Putamen (tissue), 1 donor: ENCODE results near the gene BMAL2.

ENCODE experiments used
- DNase-seq: peaks from one replicate; pipeline ENCODE4 v3.0.0-alpha.2; 2016; ENCODE audit warnings: low spot score

The BMAL2 gene

DNA sequence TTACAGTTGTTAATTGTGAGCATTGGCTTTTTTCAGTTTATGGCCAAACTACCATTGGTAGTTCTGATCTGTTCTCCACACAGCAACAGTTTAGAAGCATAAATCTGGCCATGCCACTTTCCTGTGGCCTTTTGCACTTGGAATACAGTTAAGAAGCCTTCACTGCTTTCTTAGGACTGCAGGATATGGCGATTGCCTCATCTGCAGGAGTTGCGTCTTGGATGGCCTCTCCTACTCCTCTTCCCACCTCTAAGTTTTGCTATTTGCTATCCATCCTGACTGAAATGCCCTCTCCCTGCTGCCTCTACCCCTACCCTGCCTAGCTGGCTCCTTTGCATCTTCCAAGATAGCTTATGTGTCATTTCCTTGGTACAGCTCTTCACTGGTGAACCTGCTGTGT is 12.8 kb upstream of the BMAL2 start:
- DNase-seq: no peak

DNA sequence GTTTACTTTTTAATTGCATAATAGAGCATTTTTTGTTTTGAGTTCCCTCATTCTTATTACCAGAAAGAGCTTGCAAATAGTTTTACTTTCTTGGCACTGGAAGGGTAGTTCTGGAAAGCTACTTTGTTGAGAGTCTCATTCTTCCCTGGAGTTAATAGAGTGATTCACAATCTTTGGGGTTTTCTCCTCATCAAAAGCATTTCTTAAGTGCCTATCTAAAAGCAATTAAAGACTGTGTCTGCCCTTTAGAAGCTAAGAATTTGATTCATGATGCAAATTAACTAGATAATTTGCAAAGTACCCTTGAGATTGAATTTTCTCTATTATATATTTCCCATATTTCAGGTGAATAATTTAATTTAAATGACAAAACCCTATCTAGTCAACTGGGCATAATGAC is 8.1 kb upstream of the BMAL2 start:
- DNase-seq: no peak

DNA sequence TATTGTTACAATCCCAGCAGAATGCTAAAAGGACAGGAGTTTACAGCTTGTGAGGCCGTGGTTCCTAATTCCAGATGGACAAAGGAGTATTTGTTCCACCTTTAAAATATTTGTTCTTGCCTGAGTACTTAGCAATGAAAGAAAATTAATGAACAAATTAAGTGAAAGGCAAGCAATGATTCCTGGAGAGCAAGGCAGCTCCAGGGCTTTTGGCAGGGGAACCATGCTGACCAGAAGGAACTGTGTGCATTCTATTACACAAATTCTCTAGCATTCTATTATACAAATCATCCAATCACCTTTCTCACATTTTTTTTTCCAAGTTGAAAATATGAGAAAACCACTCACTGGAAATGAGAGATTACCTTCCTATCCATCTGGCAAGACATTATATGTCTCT is 1.8 kb upstream of the BMAL2 start:
- DNase-seq: no peak

DNA sequence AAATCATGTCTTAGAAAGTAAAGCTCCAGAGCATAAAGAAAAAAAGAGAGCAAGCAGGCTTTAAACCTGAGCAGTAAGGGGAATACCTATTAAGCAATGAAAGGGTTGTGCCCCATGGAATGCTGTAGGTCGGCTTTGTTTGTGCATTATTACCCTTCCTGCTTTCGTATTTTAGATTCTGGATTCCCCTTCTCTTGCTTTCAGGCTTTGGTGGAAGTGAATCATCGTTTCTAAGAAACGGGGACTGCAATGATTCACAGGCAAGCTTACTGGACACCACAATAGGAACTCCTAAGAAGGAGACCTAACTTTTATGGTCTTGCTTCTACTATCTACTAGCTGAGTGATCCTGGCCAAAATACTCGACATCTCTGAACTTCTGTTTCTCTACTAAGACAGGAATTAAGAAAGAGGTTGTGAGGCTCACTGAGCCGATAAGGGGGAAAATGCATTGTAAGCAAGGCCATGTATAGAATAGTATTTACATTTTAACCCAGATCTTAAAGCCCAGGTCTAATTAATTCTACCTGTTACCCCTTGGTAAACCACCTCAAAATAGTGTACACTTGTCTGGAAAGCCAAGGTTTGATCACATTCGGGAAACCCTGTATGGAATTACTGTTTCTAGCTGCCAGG is 1.2 kb upstream of the BMAL2 start:
- DNase-seq: no peak

DNA sequence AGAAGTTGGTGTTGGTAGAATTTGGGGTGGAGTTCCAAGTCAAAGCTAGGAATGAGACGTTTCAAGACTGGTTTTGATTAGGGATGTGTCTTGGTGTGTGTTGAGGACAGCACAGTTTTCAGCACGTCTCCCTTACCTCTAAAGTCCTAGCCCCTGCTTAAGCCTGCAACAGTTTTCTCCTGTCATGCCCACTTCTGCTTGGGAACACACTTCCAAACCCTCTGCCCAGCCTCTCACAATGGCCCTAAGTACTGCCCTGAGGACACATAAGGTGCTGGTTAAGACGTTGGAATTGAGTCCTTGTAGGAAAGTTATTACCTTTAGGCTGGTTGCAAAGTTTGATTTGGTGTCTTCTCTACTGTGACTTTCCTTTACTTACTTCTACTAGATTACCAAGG is 710 bp upstream of the BMAL2 start:
- no peak for DNase-seq

DNA sequence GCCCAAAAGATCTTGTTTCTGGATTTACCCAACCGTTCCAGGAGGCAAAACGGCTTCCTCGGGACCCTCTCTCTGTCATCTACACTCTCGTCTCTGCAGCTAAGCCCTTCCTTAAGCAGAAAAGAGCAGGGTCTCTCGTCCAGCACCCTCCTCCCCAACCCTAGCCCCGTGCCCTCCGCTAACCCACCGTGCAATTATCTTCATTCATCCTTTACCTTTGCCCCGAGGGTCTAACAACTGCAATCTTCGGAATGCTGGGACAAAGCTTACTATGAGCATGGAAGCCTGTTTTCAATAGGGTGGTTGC is 276 bp upstream of the BMAL2 start:
- no peak for DNase-seq

DNA sequence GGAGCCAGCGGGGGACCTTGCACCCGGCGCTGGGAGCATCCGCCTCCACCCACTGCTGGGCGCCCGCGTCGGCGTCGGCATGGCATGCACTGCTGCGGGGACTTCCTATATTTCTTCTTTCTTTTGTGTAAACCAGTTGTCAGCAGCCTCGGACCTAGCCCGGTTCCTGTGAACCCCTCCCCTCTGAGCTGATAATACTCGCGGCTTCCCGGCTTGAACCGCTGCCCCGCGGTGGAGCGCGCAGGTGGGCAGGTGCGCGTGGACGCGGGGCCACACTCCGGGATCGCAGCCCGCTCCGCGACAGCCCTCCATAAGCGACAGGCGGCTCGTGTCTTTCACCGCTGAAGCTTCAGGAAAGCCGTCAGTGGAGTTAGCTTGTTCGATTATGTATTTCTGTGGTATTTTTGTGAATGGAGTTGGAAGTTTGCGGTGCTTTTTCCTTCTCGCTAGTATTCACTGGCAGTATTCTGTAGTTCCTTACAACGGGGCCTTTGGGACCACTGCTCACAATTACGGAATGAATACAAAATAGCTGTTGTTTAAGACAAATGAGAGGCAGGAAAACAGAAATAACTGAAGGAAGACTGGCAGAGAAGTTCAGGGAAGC is 870 bp downstream of the BMAL2 start:
- DNase-seq: no peak

DNA sequence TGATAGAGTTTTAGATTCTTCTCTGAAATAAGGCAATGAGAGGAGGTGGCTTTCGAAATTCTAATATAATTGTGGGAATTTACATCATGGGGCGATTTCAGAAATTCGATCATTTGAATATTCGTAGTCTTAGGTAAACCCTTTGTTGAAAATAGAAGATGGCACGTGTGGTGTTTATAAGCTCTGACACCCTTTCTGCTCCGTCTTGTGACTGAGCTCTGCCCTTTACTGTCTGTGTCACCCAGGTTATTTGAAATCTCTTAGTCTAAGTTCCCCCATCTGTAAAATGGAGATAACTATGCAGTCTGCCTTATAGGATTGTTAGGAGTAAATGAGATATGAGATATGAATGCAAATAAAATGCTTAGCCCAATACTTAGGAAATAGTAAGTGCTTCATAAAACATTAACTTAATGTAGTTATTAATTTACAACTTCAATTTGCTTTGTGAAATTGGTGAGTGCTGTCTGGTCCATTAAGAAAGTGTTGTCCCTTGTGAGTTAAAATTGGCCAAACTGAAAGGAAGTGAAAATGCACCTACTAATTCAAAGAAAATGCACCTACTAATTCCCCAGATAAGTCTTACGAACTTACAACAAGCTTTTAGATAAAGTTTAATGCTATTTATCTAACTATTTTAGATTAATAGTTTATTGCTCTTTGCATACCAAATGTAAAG is 1.5 kb downstream of the BMAL2 start:
- DNase-seq: no peak

DNA sequence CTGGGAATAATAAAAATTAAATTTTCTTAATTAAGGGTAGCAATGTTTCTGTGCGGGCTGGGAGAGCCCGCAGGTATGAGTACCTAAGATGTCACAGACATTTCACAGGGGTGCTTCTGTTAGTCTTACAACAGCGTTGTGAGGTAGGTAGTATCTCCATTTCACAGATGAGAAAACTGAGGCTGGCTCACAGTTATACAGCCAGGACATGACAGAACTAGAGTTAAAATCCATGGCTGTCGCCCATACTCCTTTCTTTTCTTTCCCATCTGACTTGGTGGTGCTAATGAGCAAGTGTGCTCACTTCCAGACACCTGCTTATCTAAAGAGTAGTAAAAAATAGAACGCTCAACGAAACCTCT is 2.1 kb downstream of the BMAL2 start:
- DNase-seq: no peak

DNA sequence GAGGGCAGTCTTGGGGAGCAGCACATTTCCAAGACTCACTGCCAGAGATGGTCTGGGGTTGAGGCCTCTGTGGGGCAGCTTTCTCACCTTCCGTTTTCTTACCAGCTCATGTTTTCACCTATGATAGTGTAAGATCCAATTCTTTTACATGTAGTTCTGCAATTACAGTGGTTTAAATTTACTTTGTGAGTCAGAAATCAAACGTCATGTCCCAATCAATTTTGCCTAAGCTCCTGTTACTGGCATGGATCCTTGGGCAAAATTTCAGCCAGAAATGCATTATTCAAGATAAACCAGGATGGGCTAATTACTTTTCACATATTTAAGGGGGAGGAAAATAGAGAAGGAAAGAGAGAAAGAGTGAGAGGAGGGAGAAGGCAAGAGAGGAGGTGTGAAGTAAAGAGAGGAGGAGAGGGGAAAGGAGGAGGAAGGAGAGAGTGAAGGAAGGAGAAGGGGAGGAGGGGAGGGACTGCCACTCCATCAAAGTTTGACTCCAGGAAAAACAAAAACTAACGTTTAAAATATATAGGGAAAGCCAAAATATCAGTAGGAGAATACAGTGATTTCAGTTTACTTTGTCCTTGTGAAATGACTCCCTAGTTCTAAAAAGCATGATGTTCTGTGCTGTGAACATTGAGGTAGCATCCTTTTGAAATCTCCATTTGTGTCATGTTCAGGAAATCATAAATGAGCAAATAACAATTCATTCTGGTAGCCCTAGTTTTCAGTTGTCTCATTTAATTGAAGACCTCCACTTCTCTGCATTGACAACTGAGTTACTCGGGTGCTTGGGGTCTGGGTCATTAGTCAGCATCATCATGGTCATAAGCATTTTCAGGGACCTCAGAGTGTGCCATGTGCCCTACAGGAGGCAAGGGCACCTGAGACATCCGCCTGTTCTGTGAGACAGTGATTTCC is 3.0 kb downstream of the BMAL2 start:
- DNase-seq: no peak

DNA sequence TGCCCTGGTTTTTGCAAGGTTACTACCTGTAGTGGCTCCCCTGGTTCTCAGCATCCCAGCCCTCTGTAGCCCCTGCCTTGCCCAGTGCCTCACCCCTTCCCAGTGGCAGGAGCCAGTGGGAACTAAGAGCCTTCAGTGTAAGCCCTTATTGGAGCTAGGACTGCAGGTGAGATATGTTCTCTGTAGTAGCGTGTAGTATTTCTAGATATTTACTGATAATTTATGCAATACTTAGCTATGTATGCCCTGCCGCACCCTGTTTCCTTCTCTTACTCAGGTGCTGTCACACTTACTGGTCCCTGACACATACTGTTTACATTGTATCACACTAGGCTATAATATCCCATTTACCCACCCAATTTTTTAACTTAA is 3.6 kb downstream of the BMAL2 start:
- no peak for DNase-seq

DNA sequence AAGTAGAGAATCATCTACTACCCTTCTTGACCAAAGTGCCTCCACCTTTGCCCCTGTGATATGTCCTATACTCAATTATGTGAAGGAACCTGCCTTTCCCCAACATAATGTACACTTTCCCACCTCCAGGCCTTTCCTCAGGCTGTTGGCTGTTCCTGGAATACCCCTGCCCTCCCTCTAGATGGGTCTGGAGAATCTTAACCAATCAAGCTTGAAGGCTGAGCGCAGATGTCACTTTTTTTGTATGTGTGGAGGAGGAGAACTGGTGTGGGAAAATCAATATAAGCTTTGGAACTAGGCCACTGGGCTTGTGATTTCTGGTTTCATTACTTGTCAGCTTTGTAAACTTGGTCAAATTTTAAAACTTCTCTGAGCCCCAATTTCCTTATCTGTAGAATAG is 4.7 kb downstream of the BMAL2 start:
- no peak for DNase-seq

DNA sequence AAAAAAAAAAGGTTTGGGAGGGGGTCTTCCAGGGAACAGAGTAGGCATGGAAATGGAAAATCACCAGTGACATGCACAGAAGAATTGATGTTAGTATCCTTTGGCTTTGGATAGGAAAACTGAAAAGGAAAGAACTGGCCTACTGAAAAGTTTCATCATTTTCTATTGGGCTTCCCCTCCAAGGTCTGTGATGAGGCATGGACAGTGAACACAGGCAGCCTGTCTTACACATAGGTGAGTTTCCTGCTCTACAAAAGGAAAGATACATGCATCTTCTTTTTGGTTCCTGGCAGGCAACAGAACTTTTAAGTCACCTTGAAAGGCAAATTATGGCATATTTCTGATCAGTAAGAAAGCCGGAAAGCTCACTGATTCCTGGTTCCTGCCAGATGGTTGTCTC is 5.8 kb downstream of the BMAL2 start:
- DNase-seq: no peak

DNA sequence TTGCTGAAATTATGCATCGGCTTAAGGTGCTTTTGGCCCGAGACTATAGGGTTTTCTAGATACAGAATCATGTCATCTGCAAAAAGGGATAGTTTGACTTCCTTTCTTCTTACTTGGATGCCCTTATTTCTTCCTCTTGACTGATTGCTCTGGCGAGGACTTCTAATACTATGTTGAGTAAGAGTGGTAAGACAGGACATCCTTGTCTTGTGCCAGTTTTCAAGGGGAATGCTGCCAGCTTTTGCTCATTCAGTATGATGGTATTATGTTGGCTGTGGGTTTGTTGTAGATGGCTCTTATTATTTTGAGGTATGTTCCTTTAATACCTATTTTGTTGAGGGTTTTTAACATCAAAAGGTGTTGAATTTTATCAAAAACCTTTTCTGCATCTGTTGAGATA is 8.3 kb downstream of the BMAL2 start:
- DNase-seq: no peak

DNA sequence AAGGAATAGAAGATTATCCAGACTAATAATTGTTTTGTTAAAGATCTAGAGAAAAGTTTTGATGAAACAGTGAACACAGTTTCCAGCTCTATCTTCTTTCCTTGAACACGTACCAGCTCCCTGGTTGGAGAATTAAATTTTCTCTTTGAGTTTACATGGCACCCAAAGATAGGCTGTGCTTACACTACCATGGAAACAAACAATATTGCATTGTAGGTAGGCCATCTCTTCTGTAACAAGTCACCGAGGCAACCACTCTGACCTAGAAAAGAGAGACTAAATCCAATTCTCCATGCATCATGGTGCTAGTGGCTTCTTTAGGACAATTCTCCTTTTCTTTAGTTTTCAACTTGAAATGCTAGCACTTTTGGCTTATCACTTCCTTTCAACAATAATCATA is 9.9 kb downstream of the BMAL2 start:
- no peak for DNase-seq

DNA sequence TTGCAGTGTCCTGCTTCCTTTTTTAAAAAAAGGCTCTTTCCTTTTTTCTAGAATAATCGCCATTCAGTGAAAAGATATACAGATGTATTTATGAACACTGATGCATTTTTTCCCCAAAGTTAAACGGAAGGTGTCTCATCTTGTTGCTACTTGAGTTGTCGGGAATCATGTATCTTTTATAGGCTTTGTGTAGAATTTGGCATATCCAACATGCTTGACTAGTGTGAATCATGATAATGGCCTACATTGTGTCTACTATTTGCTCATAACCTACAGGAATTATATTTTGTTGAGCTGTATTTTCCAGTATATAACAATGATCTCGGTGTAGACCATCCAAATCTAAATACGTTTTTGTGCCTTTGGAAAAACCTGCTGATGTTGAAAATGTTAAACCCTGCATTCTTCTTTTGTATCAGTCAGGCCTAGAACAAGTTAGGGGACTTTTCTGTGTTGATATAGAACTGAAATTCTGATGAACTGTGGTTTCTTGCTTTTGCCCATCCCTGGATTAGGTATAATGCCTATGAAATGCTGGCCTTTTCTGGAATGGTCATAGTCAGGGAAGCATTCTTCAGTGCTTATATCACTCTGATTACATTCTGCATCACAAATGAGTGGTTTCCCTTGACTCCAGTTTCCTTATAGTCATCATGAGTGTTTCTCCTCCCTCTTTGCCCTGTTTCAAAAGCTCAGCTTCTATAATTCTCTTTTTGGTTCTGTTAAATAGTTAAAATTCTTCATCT is 10.8 kb downstream of the BMAL2 start:
- no peak for DNase-seq

DNA sequence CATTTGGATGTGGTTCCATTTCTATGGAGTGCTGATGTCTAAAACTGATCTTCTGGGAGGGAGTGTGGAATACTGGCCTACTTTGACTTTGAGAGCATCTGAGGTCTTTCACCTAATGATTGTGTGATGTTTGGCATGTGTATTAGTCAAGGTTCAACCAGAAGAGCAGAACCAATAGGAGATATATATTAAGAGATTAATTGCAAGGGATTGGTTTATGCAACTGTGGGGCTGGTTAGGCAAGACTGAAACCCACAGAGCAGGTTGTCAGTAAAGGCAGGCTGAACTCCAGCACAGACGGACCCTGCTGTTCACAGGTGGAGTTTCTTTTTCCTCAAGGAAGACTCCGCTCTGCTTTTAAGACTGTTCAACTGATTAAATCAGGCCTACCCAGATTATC is 11.6 kb downstream of the BMAL2 start:
- DNase-seq: no peak

DNA sequence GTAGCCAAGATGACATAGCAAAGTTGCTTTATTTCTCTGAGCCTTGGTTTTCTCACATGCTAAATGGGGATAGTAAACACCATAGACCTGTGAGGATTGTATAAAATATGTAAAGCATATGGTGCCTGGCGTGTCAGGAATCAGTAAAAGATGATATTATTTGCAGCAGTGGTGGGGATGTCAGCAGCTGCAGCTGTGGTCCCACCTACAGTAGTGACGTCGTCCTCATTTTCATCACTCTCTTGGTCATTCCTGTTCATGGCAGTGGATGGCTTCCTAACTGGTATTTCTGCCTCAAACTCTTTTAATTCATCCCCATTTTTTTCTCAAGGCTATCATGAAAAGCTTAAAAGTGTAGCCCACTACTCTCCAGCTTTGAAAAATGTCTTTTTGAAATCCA is 12.1 kb downstream of the BMAL2 start:
- no peak for DNase-seq

DNA sequence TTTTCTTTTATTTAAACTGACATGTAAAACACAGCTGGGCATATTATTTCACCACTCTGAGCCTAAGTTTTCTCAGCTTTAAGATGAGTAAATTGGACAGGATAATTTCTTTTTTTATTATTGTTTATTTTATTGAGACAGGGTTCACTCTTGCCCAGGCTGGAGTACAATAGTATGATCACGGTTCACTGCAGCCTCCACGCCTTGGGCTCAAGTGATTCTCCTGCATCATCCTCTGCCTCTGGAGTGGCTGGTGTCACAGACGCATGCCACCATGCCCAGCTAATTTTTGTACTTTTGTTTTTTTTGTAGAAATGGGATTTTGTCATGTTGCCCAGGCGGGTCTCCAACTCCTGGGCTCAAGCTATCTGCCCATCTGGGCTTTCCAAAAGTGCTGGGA is 12.7 kb downstream of the BMAL2 start:
- no peak for DNase-seq

DNA sequence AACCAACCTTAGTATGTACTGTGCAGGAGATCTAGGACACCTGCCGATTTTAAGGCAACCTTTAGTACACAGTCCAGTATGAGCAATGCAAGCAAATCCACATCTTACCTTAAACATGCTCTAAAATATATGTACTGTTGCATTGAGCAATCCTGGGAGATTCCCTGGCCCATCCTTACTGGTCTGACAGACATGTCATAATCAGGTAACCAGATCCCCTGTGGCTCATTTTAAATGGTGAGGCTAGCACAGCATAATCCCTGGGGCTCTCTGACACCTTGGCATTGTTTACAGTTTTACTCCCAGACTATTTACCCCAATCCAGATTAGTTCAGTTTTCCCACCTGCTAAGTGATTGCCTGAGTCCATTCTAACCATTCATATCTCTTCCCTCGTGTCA is 15.1 kb downstream of the BMAL2 start:
- no peak for DNase-seq

DNA sequence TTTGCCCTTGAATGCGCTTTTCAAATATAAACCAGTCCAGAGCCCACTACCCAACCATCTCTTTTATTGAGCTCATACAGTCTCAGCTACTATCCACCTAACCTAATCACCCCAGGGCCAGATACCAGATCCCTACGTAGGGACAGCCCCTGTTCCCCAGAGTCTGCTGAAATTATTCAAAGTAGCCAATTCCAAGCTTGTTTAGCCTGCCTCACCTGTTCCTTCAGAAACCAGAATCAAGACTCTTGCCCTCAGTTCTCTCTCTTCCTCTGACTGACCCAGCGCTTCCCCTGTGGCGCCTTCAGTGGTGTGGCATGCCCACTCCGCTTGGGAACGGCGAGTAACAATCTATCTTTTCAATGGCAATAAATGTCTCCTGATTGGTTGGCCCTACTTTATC is 18.8 kb downstream of the BMAL2 start:
- no peak for DNase-seq

DNA sequence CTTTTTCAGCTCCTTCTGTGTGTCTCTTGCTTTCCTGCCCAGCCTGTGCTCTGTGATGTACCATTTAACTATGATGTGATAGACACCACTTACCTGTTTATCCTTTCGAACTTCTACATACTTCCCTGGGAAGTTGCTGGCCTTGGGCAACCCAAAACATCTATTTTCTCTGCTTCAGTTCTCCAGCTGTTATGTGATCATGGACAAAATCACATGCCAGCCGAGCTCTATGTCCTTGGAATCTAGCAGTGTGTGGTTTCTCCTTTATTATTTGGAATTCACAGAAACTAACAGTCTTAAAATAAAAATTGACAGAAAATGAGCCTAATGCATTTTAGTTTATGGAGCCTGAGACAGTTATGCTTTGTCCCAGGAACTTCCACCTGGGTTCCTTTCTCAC is 22.9 kb downstream of the BMAL2 start:
- DNase-seq: no peak
